GM12878 (cell line): ENCODE data around the gene TIPRL. TPM values are rescaled to one million over a fixed set of nuclear protein-coding genes. Genes with fewer than 3 reads are reported as not detected.

Source experiments
- ATAC-seq: fragments of 200-7000 bp; cut with Tn5 transposase; 3 replicates; pipeline ENCODE4 v1.9.1; 2020; ENCODE audit warnings: mild to moderate bottlenecking, moderate library complexity
- BruUV-seq: library from RNA; stranded (reverse); fragments of 400-500 nt; replicated peaks from 2 replicates; lab custom pipeline; 2021; lab: Mats Ljungman, UMichigan
- CTCF ChIA-PET: fragments of 300-600 bp; sonication (Branson Sonifier 250); formaldehyde crosslinking; extraction: SDS; loops from one replicate; lab custom pipeline; 2021; ENCODE audit warnings: inconsistent platforms; lab: Yijun Ruan, JAX
- POLR2A ChIA-PET: fragments of 350-600 bp; formaldehyde crosslinking; extraction: SDS; loops from one replicate; lab custom pipeline; 2021; ENCODE audit warnings: inconsistent platforms; lab: Charles Lee
- RAD21 ChIA-PET: fragments of 300-600 bp; sonication (Branson Sonifier 250); formaldehyde crosslinking; loops from one replicate; lab custom pipeline; 2023; ENCODE audit warnings: antibody characterized with exemption; ENCODE audit not compliant: unreplicated experiment; lab: Charles Lee
- SMC1A ChIA-PET: fragments of 300-600 bp; sonication (Branson Sonifier 250); formaldehyde crosslinking; loops from one replicate; lab custom pipeline; 2023; ENCODE audit not compliant: unreplicated experiment, uncharacterized antibody; lab: Charles Lee
- DNase-seq: peaks from one replicate; pipeline ENCODE4 v3.0.0-alpha.2; 2011; ENCODE audit warnings: low read depth, low spot score
- FAIRE-seq: peaks from 3 replicates; lab custom pipeline; 2011; peaks lifted over from hg19 to GRCh38; lab: Jason Lieb, UNC
- H2AFZ ChIP-seq: 2 replicates; pipeline ENCODE4 v1.6.0; 2011; ENCODE audit warnings: low read depth, low read length, control low read depth; ENCODE audit not compliant: control insufficient read depth
- H3K27ac ChIP-seq: 2 replicates; pipeline ENCODE4 v1.5.1; 2011; ENCODE audit warnings: control low read depth; ENCODE audit not compliant: control insufficient read depth, insufficient read depth
- H3K27me3 ChIP-seq, 2 experiments: replicated peaks in 1 of 2; 2 replicates each; pipeline versions ENCODE4 v1.6.0 to v1.6.1; 2011; ENCODE audit warnings: low read length in 1 of 2; ENCODE audit not compliant: control insufficient read depth in 2 of 2, insufficient read depth in 2 of 2
- H3K36me3 ChIP-seq, 2 experiments: 2 replicates each; pipeline ENCODE4 v1.5.1; 2011; ENCODE audit warnings: low read length in 1 of 2; ENCODE audit not compliant: control insufficient read depth in 2 of 2, insufficient read depth in 2 of 2
- H3K4me1 ChIP-seq: 2 replicates; pipeline ENCODE4 v1.6.1; 2011; ENCODE audit warnings: mild to moderate bottlenecking, low read length, moderate library complexity, mixed read lengths; ENCODE audit not compliant: control insufficient read depth, insufficient read depth
- H3K4me2 ChIP-seq: 2 replicates; pipeline ENCODE4 v1.6.0; 2011; ENCODE audit warnings: control low read depth; ENCODE audit not compliant: control insufficient read depth, insufficient read depth
- H3K4me3 ChIP-seq: fragments of 200-600 bp; sonication (generic); 2 replicates; pipeline ENCODE4 v1.5.1; 2016
- H3K79me2 ChIP-seq: 2 replicates; pipeline ENCODE4 v1.6.0; 2011; ENCODE audit warnings: low read length; ENCODE audit not compliant: control insufficient read depth, insufficient read depth
- H3K9ac ChIP-seq: 2 replicates; pipeline ENCODE4 v1.8.0; 2011; ENCODE audit warnings: low read length, control low read depth, mixed read lengths; ENCODE audit not compliant: control insufficient read depth, insufficient read depth
- H3K9me3 ChIP-seq: replicated peaks from 3 replicates; pipeline ENCODE4 v1.5.1; 2011; ENCODE audit warnings: mild to moderate bottlenecking, low read length; ENCODE audit not compliant: control insufficient read depth, insufficient read depth
- H4K20me1 ChIP-seq: 2 replicates; pipeline ENCODE4 v1.6.0; 2011; ENCODE audit not compliant: control insufficient read depth, insufficient read depth
- ATF7 ChIP-seq: fragments of 450-650 bp; IDR thresholded peaks from 2 replicates; pipeline ENCODE4 v1.6.1; 2016; ENCODE audit warnings: low read depth, mild to moderate bottlenecking
- CHD1 ChIP-seq: IDR thresholded peaks from 2 replicates; pipeline ENCODE4 v1.6.1; 2012; ENCODE audit warnings: low read depth, low read length, improper control_type of control experiment
- FOXM1 ChIP-seq: IDR thresholded peaks from 2 replicates; pipeline ENCODE4 v1.6.1; 2012; ENCODE audit warnings: low read depth, mild to moderate bottlenecking, inconsistent platforms, low read length, moderate library complexity
- MTA2 ChIP-seq: fragments of 450-650 bp; IDR thresholded peaks from 2 replicates; pipeline ENCODE4 v1.6.1; 2016; ENCODE audit warnings: low read depth, mild to moderate bottlenecking, moderate library complexity
- NFIC ChIP-seq: IDR thresholded peaks from 2 replicates; pipeline ENCODE4 v1.6.1; 2012; ENCODE audit warnings: low read depth, mild to moderate bottlenecking, inconsistent platforms, low read length, moderate library complexity
- RCOR1 ChIP-seq: conservative IDR thresholded peaks from 2 replicates; pipeline ENCODE4 v1.6.1; 2012; ENCODE audit warnings: low read depth, low read length, improper control_type of control experiment
- TBL1XR1 ChIP-seq: IDR thresholded peaks from 2 replicates; pipeline ENCODE4 v1.6.1; 2012; ENCODE audit warnings: low read depth, low read length, improper control_type of control experiment
- WRNIP1 ChIP-seq: IDR thresholded peaks from 2 replicates; pipeline ENCODE4 v1.6.1; 2011; ENCODE audit warnings: low read depth, low read length, improper control_type of control experiment, borderline replicate concordance
- WGBS: methylation state at CpG from one replicate; pipeline ENCODE4 v1.1.6; 2016; ENCODE audit warnings: low lambda C conversion rate; ENCODE audit not compliant: insufficient replicate concordance, insufficient coverage; ENCODE audit errors: missing lambda C conversion rate; 5-methylcytosine and 5-hydroxymethylcytosine counted together
- in situ Hi-C: fragments of 300-500 bp; cut with MboI; formaldehyde crosslinking; loops from 9 replicates; pipeline ENCODE4 v1.14.3; 2018; ENCODE audit warnings: mixed read lengths
- intact Hi-C: fragments of 100-400 bp; cut with micrococcal nuclease; formaldehyde crosslinking; loops from one replicate; pipeline ENCODE4 v1.14.2; 2022; ENCODE audit not compliant: unreplicated experiment
- polyA plus RNA-seq, 11 experiments: library from polyadenylated mRNA; depleted of rRNA in 4 of 11; unstranded in 6 of 11; stranded (reverse) in 5 of 11; fragments of >200 nt; fragmentation: Nextera tagmentation in 4 of 11; fragmentation: Illumina TruSeq in 1 of 11; extraction: Ambion mirVana in 4 of 11; extraction: Trizol in 1 of 11; gene quantifications; 1 replicate in 1 of 11; 2 replicates in 10 of 11; pipeline versions ENCODE4 v1.2.1 to v1.2.3, GENCODE V29; 2011 to 2016; ENCODE audit warnings: inconsistent platforms in 2 of 11, missing spikeins in 2 of 11, low read depth in 1 of 11
- total RNA-seq, 4 experiments: library from RNA; depleted of rRNA in 3 of 4; stranded (reverse); fragments of >200 nt in 3 of 4; fragmentation: Illumina TruSeq in 1 of 4; extraction: Trizol in 1 of 4; gene quantifications; 2 replicates each; pipeline versions ENCODE4 v1.2.1 to v1.2.3, GENCODE V29; 2013 to 2021
- TF ChIP-seq, protein P1 (sequence below): IDR thresholded peaks from 2 replicates; pipeline ENCODE4 v1.6.1; 2011; ENCODE audit warnings: low read depth, mild to moderate bottlenecking, low read length, moderate library complexity, borderline replicate concordance; ENCODE audit errors: extremely low read depth
- TF ChIP-seq, protein P2 (sequence below): fragments of 450-650 bp; conservative IDR thresholded peaks from 2 replicates; pipeline ENCODE4 v1.6.1; 2017; ENCODE audit warnings: mild to moderate bottlenecking, moderate library complexity
- TF ChIP-seq, protein P3 (sequence below): fragments of 450-650 bp; IDR thresholded peaks from 2 replicates; pipeline ENCODE4 v1.6.1; 2016; ENCODE audit warnings: mild to moderate bottlenecking
- TF ChIP-seq, protein P4 (sequence below): IDR thresholded peaks from 2 replicates; pipeline ENCODE4 v1.6.1; 2012; ENCODE audit warnings: mild to moderate bottlenecking, low read depth, low read length
- TF ChIP-seq, protein P5 (sequence below): fragments of 450-650 bp; IDR thresholded peaks from 2 replicates; pipeline ENCODE4 v1.6.1; 2017; ENCODE audit warnings: low read depth, mild to moderate bottlenecking, moderate library complexity

The TIPRL gene
- total and polyA plus RNA-seq, 10 of the 15 experiments (the other 5 are each of a cell fraction or from before 2014, with no cell fraction given), result 36.4 to 72.1 (median 49.9) TPM

DNA sequence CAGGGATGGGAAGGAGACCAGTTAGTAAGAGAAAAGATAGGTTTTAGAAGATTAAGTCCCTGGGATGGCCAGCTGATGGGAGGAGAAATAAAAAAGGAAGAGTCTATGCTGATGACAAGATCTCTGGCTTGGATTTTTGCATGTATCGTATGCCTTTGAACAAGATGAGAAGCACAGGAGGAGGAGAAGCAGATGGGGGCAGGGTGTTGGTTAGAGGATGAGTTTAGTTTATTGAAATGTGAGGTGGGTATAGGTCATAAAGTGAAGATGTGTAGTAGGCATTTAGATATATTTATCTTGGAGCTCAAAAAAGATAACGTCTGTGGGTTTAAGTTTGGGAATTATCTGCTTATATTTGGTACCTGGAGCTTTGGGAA is 1.4 kb downstream of the TIPRL start:
- 20% methylated on average over 2 of the region's 2 CpGs for WGBS
- intact Hi-C loops, result no loop called here
- H2AFZ ChIP-seq, result no peak overlapping the region
- TF ChIP-seq, protein P1, sequence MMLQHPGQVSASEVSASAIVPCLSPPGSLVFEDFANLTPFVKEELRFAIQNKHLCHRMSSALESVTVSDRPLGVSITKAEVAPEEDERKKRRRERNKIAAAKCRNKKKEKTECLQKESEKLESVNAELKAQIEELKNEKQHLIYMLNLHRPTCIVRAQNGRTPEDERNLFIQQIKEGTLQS, result no peak
- TF ChIP-seq CHD1, result no peak
- TF ChIP-seq TBL1XR1, result no peak
- TF ChIP-seq, protein P2, sequence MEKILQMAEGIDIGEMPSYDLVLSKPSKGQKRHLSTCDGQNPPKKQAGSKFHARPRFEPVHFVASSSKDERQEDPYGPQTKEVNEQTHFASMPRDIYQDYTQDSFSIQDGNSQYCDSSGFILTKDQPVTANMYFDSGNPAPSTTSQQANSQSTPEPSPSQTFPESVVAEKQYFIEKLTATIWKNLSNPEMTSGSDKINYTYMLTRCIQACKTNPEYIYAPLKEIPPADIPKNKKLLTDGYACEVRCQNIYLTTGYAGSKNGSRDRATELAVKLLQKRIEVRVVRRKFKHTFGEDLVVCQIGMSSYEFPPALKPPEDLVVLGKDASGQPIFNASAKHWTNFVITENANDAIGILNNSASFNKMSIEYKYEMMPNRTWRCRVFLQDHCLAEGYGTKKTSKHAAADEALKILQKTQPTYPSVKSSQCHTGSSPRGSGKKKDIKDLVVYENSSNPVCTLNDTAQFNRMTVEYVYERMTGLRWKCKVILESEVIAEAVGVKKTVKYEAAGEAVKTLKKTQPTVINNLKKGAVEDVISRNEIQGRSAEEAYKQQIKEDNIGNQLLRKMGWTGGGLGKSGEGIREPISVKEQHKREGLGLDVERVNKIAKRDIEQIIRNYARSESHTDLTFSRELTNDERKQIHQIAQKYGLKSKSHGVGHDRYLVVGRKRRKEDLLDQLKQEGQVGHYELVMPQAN, result no peak
- no peak for TF ChIP-seq ATF7
- no peak for TF ChIP-seq FOXM1
- no peak for TF ChIP-seq MTA2
- TF ChIP-seq, protein P3, sequence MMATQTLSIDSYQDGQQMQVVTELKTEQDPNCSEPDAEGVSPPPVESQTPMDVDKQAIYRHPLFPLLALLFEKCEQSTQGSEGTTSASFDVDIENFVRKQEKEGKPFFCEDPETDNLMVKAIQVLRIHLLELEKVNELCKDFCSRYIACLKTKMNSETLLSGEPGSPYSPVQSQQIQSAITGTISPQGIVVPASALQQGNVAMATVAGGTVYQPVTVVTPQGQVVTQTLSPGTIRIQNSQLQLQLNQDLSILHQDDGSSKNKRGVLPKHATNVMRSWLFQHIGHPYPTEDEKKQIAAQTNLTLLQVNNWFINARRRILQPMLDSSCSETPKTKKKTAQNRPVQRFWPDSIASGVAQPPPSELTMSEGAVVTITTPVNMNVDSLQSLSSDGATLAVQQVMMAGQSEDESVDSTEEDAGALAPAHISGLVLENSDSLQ, result no peak
- TF ChIP-seq, protein P4, sequence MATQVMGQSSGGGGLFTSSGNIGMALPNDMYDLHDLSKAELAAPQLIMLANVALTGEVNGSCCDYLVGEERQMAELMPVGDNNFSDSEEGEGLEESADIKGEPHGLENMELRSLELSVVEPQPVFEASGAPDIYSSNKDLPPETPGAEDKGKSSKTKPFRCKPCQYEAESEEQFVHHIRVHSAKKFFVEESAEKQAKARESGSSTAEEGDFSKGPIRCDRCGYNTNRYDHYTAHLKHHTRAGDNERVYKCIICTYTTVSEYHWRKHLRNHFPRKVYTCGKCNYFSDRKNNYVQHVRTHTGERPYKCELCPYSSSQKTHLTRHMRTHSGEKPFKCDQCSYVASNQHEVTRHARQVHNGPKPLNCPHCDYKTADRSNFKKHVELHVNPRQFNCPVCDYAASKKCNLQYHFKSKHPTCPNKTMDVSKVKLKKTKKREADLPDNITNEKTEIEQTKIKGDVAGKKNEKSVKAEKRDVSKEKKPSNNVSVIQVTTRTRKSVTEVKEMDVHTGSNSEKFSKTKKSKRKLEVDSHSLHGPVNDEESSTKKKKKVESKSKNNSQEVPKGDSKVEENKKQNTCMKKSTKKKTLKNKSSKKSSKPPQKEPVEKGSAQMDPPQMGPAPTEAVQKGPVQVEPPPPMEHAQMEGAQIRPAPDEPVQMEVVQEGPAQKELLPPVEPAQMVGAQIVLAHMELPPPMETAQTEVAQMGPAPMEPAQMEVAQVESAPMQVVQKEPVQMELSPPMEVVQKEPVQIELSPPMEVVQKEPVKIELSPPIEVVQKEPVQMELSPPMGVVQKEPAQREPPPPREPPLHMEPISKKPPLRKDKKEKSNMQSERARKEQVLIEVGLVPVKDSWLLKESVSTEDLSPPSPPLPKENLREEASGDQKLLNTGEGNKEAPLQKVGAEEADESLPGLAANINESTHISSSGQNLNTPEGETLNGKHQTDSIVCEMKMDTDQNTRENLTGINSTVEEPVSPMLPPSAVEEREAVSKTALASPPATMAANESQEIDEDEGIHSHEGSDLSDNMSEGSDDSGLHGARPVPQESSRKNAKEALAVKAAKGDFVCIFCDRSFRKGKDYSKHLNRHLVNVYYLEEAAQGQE, result no peak
- no peak for TF ChIP-seq RCOR1
- TF ChIP-seq, protein P5, sequence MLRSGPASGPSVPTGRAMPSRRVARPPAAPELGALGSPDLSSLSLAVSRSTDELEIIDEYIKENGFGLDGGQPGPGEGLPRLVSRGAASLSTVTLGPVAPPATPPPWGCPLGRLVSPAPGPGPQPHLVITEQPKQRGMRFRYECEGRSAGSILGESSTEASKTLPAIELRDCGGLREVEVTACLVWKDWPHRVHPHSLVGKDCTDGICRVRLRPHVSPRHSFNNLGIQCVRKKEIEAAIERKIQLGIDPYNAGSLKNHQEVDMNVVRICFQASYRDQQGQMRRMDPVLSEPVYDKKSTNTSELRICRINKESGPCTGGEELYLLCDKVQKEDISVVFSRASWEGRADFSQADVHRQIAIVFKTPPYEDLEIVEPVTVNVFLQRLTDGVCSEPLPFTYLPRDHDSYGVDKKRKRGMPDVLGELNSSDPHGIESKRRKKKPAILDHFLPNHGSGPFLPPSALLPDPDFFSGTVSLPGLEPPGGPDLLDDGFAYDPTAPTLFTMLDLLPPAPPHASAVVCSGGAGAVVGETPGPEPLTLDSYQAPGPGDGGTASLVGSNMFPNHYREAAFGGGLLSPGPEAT, result no peak
- TF ChIP-seq NFIC, result no peak
- TF ChIP-seq WRNIP1, result no peak

More for the DNA sequence above, 1.4 kb downstream of the TIPRL start:
- Histone ChIP-seq H3K27ac (peak overlapping the region; percentile 95), H3K27me3 (no peaks in the 10 kb centered on the region), H3K4me2 (peak overlapping the region; percentile 89), H3K4me3 (peak overlapping the region; percentile 91), H3K9ac (peak overlapping the region; percentile 94), H3K9me3 (no peaks in the 10 kb centered on the region; the same call in 2 of the 3 replicates), H3K36me3 (no peaks in the 10 kb centered on the region), H3K79me2 (peaks cover 36% of the 10 kb centered on the region), H3K4me1 (no peaks in the 10 kb centered on the region; the same call in 1 of the 2 replicates), H4K20me1 (no peaks in the 10 kb centered on the region)
- FAIRE-seq (no peak), DNase-seq (no peak), ATAC-seq (0 out of 3 replicates have a peak, but pooled peaks have one; percentile 7)
- ChIA-PET SMC1A (interaction anchor here (0.8 to 2.1 kb wide), 9 partner anchors 8 to 67 kb away, joined by 3 to 10 read pairs (median 4); no protein-coding TSS in a partner anchor), POLR2A (interaction anchor here (0.6 to 3.4 kb wide), 7 partner anchors 9 to 163 kb away, joined by 3 to 21 read pairs (median 4); partner anchors contain the start of gene SFT2D2), CTCF (interaction anchor here (1.0 to 2.1 kb wide), 8 partner anchors 8 to 163 kb away, joined by 3 to 13 read pairs (median 4); partner anchors contain the start of gene SFT2D2), RAD21 (interaction anchor here (0.6 to 1.8 kb wide), 5 partner anchors 47 to 252 kb away, joined by 3 to 13 read pairs (median 3); partner anchors contain the start of gene SFT2D2)
- BruUV-seq, result TSS peak; percentile 80
- in situ Hi-C loops, result no loop called here
